OCI-LY1 (cell line): Measurements from ENCODE around the gene PPP1R3E.

Experiments used
- H2AFZ ChIP-seq: fragments of 200-600 bp; sonication (generic), shearing (Covaris generic); 2 replicates; pipeline ENCODE4 v1.6.0; 2014; ENCODE audit warnings: antibody characterized with exemption, mild to moderate bottlenecking, low read length
- H3F3A ChIP-seq: fragments of 200-600 bp; sonication (generic), shearing (Covaris generic); 2 replicates; pipeline ENCODE4 v1.6.0; 2014; ENCODE audit warnings: mild to moderate bottlenecking, antibody characterized with exemption, low read length, moderate library complexity; ENCODE audit not compliant: insufficient read depth
- H3K27ac ChIP-seq: fragments of 200-600 bp; sonication (generic); 2 replicates; pipeline ENCODE4 v1.5.1; 2014; ENCODE audit warnings: low read length, mixed run types, mild to moderate bottlenecking, low read depth; ENCODE audit not compliant: poor library complexity, severe bottlenecking
- H3K27me3 ChIP-seq: fragments of 200-600 bp; sonication (generic); 2 replicates; pipeline ENCODE4 v1.6.0; 2014; ENCODE audit warnings: antibody characterized with exemption, mild to moderate bottlenecking, low read length, moderate library complexity; ENCODE audit not compliant: insufficient read depth
- H3K36me3 ChIP-seq: fragments of 200-600 bp; sonication (generic); 2 replicates; pipeline ENCODE4 v1.6.1; 2014; ENCODE audit warnings: mild to moderate bottlenecking, antibody characterized with exemption, low read length, moderate library complexity, mixed read lengths; ENCODE audit not compliant: insufficient read depth
- H3K4me1 ChIP-seq: fragments of 200-600 bp; sonication (generic); 2 replicates; pipeline ENCODE4 v1.5.1; 2014; ENCODE audit warnings: mild to moderate bottlenecking, low read length, moderate library complexity; ENCODE audit not compliant: insufficient read depth, severe bottlenecking
- H3K4me2 ChIP-seq: fragments of 200-600 bp; sonication (generic), shearing (Covaris generic); 2 replicates; pipeline ENCODE4 v1.6.1; 2014; ENCODE audit warnings: low read length
- H3K4me3 ChIP-seq: fragments of 200-600 bp; sonication (generic); 2 replicates; pipeline ENCODE4 v1.5.1; 2014; ENCODE audit warnings: low read length, low read depth, mild to moderate bottlenecking, mixed read lengths; ENCODE audit not compliant: poor library complexity, severe bottlenecking
- H3K79me2 ChIP-seq: fragments of 200-600 bp; shearing (Covaris generic); 2 replicates; pipeline ENCODE4 v1.6.1; 2016; ENCODE audit warnings: mixed run types, low read length, mixed read lengths; ENCODE audit not compliant: insufficient read depth
- H3K9ac ChIP-seq: fragments of 200-600 bp; sonication (generic), shearing (Covaris generic); 2 replicates; pipeline ENCODE4 v1.6.1; 2014; ENCODE audit warnings: mild to moderate bottlenecking, low read length, mixed read lengths
- H3K9me2 ChIP-seq: fragments of 200-600 bp; sonication (generic), shearing (Covaris generic); 2 replicates; pipeline ENCODE4 v1.6.1; 2014; ENCODE audit warnings: low read depth, mild to moderate bottlenecking, low read length, mixed read lengths
- H3K9me3 ChIP-seq: fragments of 200-600 bp; shearing (Covaris generic); 2 replicates; pipeline ENCODE4 v1.6.1; 2014; ENCODE audit warnings: low read length, mixed read lengths
- H4K20me1 ChIP-seq: fragments of 200-600 bp; sonication (generic), shearing (Covaris generic); 2 replicates; pipeline ENCODE4 v1.6.0; 2016; ENCODE audit warnings: mild to moderate bottlenecking, low read length; ENCODE audit not compliant: insufficient read depth
- EZH2 ChIP-seq: fragments of 200-600 bp; sonication (generic), shearing (Covaris generic); IDR thresholded peaks from 2 replicates; pipeline ENCODE4 v1.8.0; 2017; ENCODE audit warnings: borderline replicate concordance, mixed run types, mild to moderate bottlenecking, antibody characterized with exemption, low read length, moderate library complexity, mixed read lengths
- TF ChIP-seq, protein P1 (sequence below): fragments of 200-600 bp; sonication (generic), shearing (Covaris generic); IDR thresholded peaks from 2 replicates; pipeline ENCODE4 v1.5.1; 2017; ENCODE audit warnings: mild to moderate bottlenecking, antibody characterized with exemption, low read length, moderate library complexity, mixed read lengths

PPP1R3E gene

GRCh38 chr14:23349156-23349845 lies 46.6 kb upstream of the PPP1R3E start:
- Histone ChIP-seq H3F3A (no peaks in the 10 kb centered on the region), H3K4me1 (no peaks in the 10 kb centered on the region), H3K9me3 (no peaks in the 10 kb centered on the region), H3K27me3 (no peaks in the 10 kb centered on the region), H3K9me2 (no peaks in the 10 kb centered on the region), H3K36me3 (no peaks in the 10 kb centered on the region), H3K79me2 (no peaks in the 10 kb centered on the region), H4K20me1 (no peaks in the 10 kb centered on the region), H3K4me3 (no peak overlapping the region), H2AFZ (no peak overlapping the region), H3K9ac (no peak overlapping the region), H3K4me2 (no peak overlapping the region), H3K27ac (no peak overlapping the region)
- TF ChIP-seq, protein P1, sequence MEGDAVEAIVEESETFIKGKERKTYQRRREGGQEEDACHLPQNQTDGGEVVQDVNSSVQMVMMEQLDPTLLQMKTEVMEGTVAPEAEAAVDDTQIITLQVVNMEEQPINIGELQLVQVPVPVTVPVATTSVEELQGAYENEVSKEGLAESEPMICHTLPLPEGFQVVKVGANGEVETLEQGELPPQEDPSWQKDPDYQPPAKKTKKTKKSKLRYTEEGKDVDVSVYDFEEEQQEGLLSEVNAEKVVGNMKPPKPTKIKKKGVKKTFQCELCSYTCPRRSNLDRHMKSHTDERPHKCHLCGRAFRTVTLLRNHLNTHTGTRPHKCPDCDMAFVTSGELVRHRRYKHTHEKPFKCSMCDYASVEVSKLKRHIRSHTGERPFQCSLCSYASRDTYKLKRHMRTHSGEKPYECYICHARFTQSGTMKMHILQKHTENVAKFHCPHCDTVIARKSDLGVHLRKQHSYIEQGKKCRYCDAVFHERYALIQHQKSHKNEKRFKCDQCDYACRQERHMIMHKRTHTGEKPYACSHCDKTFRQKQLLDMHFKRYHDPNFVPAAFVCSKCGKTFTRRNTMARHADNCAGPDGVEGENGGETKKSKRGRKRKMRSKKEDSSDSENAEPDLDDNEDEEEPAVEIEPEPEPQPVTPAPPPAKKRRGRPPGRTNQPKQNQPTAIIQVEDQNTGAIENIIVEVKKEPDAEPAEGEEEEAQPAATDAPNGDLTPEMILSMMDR, result no peak
- no peak for TF ChIP-seq EZH2

GRCh38 chr14:23348297-23348655 lies 45.6 kb upstream of the PPP1R3E start:
- Histone ChIP-seq H3K9me2 (no peaks in the 10 kb centered on the region), H3K9me3 (no peaks in the 10 kb centered on the region), H3K4me3 (no peak overlapping the region), H4K20me1 (no peaks in the 10 kb centered on the region), H3K4me1 (no peaks in the 10 kb centered on the region), H2AFZ (no peak overlapping the region), H3K79me2 (no peaks in the 10 kb centered on the region), H3F3A (no peaks in the 10 kb centered on the region), H3K27ac (no peak overlapping the region), H3K9ac (no peak overlapping the region), H3K4me2 (no peak overlapping the region), H3K27me3 (no peaks in the 10 kb centered on the region), H3K36me3 (no peaks in the 10 kb centered on the region)
- TF ChIP-seq, protein P1, result no peak
- no peak for TF ChIP-seq EZH2

DNA sequence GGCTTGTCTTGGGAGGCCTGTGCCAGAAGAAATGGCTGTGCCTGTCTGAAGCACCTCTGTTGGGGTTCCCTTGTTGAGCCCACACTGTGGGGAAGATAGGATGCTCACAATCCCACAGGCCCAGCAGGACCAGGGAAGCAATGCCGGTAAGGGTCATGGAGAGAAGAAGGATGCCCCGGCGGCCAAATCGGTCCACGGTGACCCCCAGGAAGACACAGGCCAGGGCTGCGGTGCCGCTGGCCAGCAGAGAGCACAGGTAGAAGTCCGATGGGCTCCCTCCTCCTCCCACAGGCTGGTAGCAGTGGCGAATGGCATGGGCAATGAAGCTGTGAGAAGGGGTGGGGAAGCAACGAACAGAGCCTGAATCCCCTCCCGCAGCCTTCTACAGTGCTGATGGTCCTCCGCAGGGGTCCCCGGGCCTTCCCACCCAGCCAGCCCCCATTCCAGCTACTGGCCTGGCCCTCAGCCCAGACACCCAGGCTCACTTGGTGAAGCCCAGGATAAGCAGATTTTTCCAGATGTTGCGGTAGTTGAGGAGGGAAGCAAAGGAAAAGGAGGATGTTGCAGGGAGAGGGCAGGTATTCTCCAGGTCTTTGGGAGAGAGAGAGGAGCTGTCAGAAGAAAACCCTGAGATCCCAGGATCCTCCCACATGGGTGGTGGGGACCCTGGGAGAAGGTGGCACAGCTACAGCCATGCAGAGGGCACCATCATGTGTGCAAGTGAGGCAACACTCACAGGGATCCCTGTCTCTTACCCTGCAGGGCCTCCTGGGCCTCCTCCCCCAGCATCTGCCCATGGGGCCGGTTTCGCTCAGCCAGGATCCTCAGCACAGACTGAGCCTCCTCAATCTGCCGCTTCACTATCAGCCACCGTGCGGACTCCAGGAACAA lies 45.0 kb upstream of the PPP1R3E start:
- H3K9ac ChIP-seq, result no peak overlapping the region
- H3K36me3 ChIP-seq, result no peaks in the 10 kb centered on the region
- no peak overlapping the region for H3K4me2 ChIP-seq
- no peak overlapping the region for H2AFZ ChIP-seq
- H3K27me3 ChIP-seq, result no peaks in the 10 kb centered on the region
- no peaks in the 10 kb centered on the region for H3K4me1 ChIP-seq
- no peaks in the 10 kb centered on the region for H3K9me2 ChIP-seq
- no peaks in the 10 kb centered on the region for H3F3A ChIP-seq
- H4K20me1 ChIP-seq, result no peaks in the 10 kb centered on the region
- no peak overlapping the region for H3K27ac ChIP-seq
- no peaks in the 10 kb centered on the region for H3K79me2 ChIP-seq
- H3K4me3 ChIP-seq, result no peak overlapping the region
- TF ChIP-seq EZH2, result no peak
- TF ChIP-seq, protein P1, result no peak
- H3K9me3 ChIP-seq, result no peaks in the 10 kb centered on the region
